ENCODE data around the gene GHRH. TPM values are rescaled to one million over a fixed set of nuclear protein-coding genes. Genes with fewer than 3 reads are reported as not detected.

Gene GHRH
- total RNA-seq, 1 experiment from 2014 or later = not detected

GRCh38 chr20:37234254-37234581 lies 27.4 kb downstream of the GHRH start:
- H3K27me3 ChIP-seq = no peaks in the 10 kb centered on the region
- peaks cover 91% of the 10 kb centered on the region for H3K36me3 ChIP-seq

GRCh38 chr20:37233548-37234253 lies 27.9 kb downstream of the GHRH start:
- no peaks in the 10 kb centered on the region for H3K27me3 ChIP-seq
- no peaks in the 10 kb centered on the region for H3K9me3 ChIP-seq
- no peak overlapping the region for H3K4me3 ChIP-seq
- no peak for DNase-seq
- H3K36me3 ChIP-seq = peaks cover 95% of the 10 kb centered on the region

More at GRCh38 chr20:37234254-37234581, 27.4 kb downstream of the GHRH start:
- Histone ChIP-seq H3K4me3 (no peak overlapping the region), H3K9me3 (no peaks in the 10 kb centered on the region)
- DNase-seq = no peak

DNA sequence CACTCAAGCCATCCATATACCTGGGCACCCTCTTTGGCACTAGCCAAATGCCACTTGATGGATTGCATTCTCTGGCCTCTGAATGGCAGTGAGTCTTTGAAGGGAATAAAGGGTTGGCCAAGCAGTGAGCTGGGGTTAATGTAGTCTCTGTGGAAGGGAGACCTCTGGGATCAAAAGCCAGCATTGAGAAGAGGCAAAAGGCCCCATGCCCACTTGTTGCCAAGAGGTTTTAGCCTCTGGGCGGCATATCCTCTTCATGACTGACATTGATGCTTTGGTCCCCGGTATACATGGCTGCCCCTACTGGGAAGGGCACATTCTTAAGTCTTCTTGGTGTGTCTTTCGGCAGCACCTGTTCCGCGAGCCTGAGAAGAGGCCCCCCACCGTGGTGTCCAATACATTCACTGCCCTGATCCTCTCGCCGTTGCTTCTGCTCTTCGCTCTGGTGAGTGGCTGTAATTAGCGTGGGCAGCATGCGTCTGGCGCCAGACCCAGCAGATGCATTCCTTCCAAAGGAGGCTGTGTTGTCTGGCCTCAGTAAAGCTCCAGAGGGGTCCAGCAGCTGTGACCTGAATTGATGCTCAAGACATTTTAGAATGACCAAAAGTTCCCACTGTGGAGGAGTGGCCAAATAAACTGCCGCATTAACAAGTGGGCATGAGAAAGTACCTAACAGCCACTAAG lies 29.5 kb downstream of the GHRH start:
- H3K9me3 ChIP-seq = no peaks in the 10 kb centered on the region
- DNase-seq = no peak
- no peaks in the 10 kb centered on the region for H3K27me3 ChIP-seq
- no peak overlapping the region for H3K4me3 ChIP-seq
- H3K36me3 ChIP-seq = peaks cover 95% of the 10 kb centered on the region

DNA sequence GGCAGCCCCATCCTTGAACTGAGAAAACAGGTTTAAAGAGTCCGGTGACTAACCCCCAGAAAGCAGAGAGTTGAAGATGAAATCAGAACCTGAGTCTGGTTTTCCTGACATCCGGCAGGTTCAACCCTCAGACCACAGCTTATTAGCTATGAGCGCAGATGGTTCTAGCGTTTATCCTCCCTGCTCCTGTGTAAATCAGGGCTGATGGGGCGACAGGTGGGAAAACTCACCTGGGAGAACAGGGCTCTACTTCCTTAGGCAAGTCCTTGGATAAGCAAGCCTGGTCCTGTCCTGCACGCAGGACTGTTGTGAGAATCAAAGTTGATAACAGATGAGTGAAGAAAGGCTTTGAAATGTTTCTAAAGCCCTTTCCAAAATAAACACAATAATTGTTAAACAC lies 31.4 kb downstream of the GHRH start:
- no peak for DNase-seq
- Histone ChIP-seq H3K4me3 (no peak overlapping the region), H3K27me3 (no peaks in the 10 kb centered on the region), H3K36me3 (peaks cover 95% of the 10 kb centered on the region), H3K9me3 (no peaks in the 10 kb centered on the region)

DNA sequence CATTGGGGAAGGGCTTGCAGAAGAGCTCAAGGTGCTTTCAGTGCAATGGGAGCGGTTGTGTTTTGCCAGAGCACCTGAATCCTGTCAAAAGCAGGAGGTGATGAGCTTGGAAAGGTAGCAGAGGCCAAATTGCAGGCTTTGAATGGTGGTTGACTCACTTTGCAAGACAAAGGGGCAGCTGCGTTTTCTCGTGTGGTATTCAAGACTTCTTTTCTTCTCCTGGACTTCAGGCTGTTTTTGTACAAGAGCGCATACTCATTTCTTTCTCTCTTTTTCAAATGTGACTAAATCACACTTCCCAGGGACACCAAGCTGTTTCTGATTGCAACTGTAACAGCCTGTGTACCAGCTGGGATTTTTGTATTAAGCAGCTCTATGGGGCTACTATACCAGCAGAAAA lies 32.3 kb downstream of the GHRH start:
- H3K27me3 ChIP-seq = no peaks in the 10 kb centered on the region
- H3K36me3 ChIP-seq = peaks cover 95% of the 10 kb centered on the region
- H3K4me3 ChIP-seq = no peak overlapping the region
- DNase-seq = no peak
- no peaks in the 10 kb centered on the region for H3K9me3 ChIP-seq

DNA sequence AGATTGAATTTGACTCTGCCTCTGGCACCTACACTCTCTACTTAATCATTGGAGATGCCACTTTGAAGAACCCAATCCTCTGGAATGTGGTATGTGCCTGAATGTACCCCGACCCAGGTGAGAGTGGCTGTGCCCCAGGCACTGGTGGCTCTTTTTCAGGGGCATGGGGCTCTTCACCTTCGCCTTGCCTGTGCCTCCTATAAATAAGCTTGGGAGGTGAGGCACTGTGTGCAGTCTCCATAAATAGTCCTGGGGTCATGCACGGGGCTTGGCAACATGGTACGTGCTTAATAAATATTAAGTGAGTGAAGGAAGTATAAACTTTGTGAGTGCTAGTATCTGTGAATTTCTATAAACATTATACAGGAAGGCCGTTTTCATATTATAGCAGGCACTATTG lies 33.0 kb downstream of the GHRH start:
- Histone ChIP-seq H3K9me3 (no peaks in the 10 kb centered on the region), H3K27me3 (no peaks in the 10 kb centered on the region), H3K36me3 (peaks cover 95% of the 10 kb centered on the region), H3K4me3 (no peak overlapping the region)
- DNase-seq = no peak

GRCh38 chr20:37228082-37228481 lies 33.5 kb downstream of the GHRH start:
- Histone ChIP-seq H3K4me3 (no peak overlapping the region), H3K9me3 (no peaks in the 10 kb centered on the region), H3K36me3 (peaks cover 90% of the 10 kb centered on the region), H3K27me3 (no peaks in the 10 kb centered on the region)
- no peak for DNase-seq

GRCh38 chr20:37226889-37227288 lies 34.7 kb downstream of the GHRH start:
- Histone ChIP-seq H3K27me3 (no peaks in the 10 kb centered on the region), H3K4me3 (no peak overlapping the region), H3K36me3 (peaks cover 84% of the 10 kb centered on the region), H3K9me3 (no peaks in the 10 kb centered on the region)
- no peak for DNase-seq

DNA sequence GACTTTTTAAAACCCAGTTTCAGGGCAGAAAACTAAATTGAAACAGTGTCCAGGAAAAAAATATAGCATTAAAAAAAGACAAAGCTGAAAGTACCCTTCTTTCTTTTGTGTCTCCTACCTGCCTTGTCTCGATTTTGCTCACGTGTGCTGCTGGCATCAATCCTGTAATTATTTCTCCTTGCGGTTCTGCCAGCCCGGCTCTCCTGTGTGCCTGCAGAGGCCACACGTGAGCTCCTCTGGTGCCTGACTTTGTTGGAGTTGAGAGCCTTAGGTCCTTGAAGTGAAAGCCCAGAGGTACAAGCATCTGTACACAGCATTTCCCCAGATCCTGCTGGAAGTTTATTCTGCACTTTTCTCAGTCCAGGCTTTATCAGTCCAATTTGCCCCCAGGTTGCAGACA lies 36.5 kb downstream of the GHRH start:
- H3K27me3 ChIP-seq = no peaks in the 10 kb centered on the region
- peaks cover 80% of the 10 kb centered on the region for H3K36me3 ChIP-seq
- no peaks in the 10 kb centered on the region for H3K9me3 ChIP-seq
- H3K4me3 ChIP-seq = no peak overlapping the region
- DNase-seq = no peak

DNA sequence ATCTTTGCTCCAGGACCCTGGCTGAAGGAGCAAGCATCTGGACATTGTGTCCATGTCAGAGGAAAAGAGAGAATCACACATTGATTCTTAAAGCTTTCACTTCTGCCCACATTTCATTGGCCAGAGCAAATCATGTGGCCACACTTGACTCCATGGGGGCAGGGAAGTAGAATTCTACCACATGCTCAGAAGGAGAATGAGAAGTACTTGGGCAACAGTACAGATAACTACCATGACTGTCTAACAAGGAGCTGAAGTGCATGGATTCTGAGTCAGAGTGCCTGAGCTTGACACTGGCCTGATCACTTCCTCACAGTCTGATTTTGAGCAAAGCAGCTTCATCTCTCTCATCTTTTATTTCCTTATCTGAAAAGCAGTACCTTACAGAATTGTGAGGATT lies 38.6 kb downstream of the GHRH start:
- Histone ChIP-seq H3K4me3 (no peak overlapping the region), H3K36me3 (peaks cover 77% of the 10 kb centered on the region), H3K9me3 (no peaks in the 10 kb centered on the region), H3K27me3 (no peaks in the 10 kb centered on the region)
- DNase-seq = peak; percentile 61

- no peaks in the 10 kb centered on the region for H3K27me3 ChIP-seq
- H3K9me3 ChIP-seq = no peaks in the 10 kb centered on the region
- no peak for DNase-seq
- H3K4me3 ChIP-seq = no peak overlapping the region
- H3K36me3 ChIP-seq = peaks cover 76% of the 10 kb centered on the region
These were observed 39.5 kb downstream of the GHRH start for GRCh38 chr20:37222086-37222485.

GRCh38 chr20:37220731-37221130 lies 40.9 kb downstream of the GHRH start:
- Histone ChIP-seq H3K9me3 (no peaks in the 10 kb centered on the region), H3K36me3 (peaks cover 70% of the 10 kb centered on the region), H3K4me3 (no peak overlapping the region), H3K27me3 (no peaks in the 10 kb centered on the region)
- DNase-seq = no peak

- Histone ChIP-seq H3K27me3 (no peaks in the 10 kb centered on the region), H3K36me3 (peaks cover 68% of the 10 kb centered on the region), H3K4me3 (no peak overlapping the region), H3K9me3 (no peaks in the 10 kb centered on the region)
- no peak for DNase-seq
These were observed 41.6 kb downstream of the GHRH start for GRCh38 chr20:37219751-37220668.

DNA sequence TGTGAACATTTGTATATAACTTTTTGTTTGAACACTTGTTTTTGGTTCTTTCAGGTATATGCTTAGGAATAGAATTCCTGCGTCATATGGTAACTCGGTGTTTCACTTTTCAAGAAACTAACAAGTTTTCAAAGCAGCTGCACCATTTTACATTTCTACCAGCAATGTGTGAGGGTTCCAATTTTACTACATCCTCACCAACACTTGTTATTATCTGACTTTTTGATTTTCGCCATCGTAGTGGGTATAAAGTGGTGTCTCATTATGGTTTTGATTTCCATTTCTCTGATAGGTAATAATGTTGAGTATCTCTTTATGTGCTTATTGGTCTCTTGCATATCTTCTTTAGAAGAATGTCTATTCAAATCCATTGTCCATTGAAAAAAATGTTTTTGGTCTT lies 42.6 kb downstream of the GHRH start:
- Histone ChIP-seq H3K4me3 (no peak overlapping the region), H3K36me3 (peaks cover 65% of the 10 kb centered on the region), H3K27me3 (no peaks in the 10 kb centered on the region), H3K9me3 (peaks cover 3% of the 10 kb centered on the region; the same call in 1 of the 2 replicates)
- no peak for DNase-seq

- Histone ChIP-seq H3K27me3 (no peaks in the 10 kb centered on the region), H3K9me3 (peaks cover 3% of the 10 kb centered on the region; the same call in 1 of the 2 replicates), H3K36me3 (peaks cover 65% of the 10 kb centered on the region)
These were observed 43.2 kb downstream of the GHRH start for GRCh38 chr20:37218441-37218840.

GRCh38 chr20:37209661-37210314 lies 51.8 kb downstream of the GHRH start:
- H3K27me3 ChIP-seq = no peaks in the 10 kb centered on the region
- peak; percentile 32 for DNase-seq
- H3K9me3 ChIP-seq = peaks cover 3% of the 10 kb centered on the region; the same call in 1 of the 2 replicates
- no peak overlapping the region for H3K4me3 ChIP-seq
- H3K36me3 ChIP-seq = peaks cover 92% of the 10 kb centered on the region

More at GRCh38 chr20:37218441-37218840, 43.2 kb downstream of the GHRH start:
- H3K4me3 ChIP-seq = no peak overlapping the region
- DNase-seq = no peak

GRCh38 chr20:37209193-37209592 lies 52.4 kb downstream of the GHRH start:
- no peak overlapping the region for H3K4me3 ChIP-seq
- DNase-seq = no peak
- peaks cover 93% of the 10 kb centered on the region for H3K36me3 ChIP-seq
- H3K9me3 ChIP-seq = peaks cover 3% of the 10 kb centered on the region; the same call in 1 of the 2 replicates
- H3K27me3 ChIP-seq = no peaks in the 10 kb centered on the region
